Neural progenitor cell (in vitro differentiated cells): ENCODE data around the gene TEX26.

Source experiments
- EZH2 ChIP-seq: fragments of 200-600 bp; sonication (generic); IDR thresholded peaks from 2 replicates; pipeline ENCODE4 v1.6.1; 2017; ENCODE audit warnings: antibody characterized with exemption, mild to moderate bottlenecking, moderate library complexity
- EZH2phosphoT487 ChIP-seq: fragments of 200-600 bp; sonication (generic); IDR thresholded peaks from 2 replicates; pipeline ENCODE4 v1.6.1; 2017; ENCODE audit warnings: antibody characterized with exemption
- TF ChIP-seq, protein P1 (sequence below): fragments of 200-600 bp; sonication (generic); IDR thresholded peaks from 2 replicates; pipeline ENCODE4 v1.5.1; 2017; ENCODE audit warnings: antibody characterized with exemption, mild to moderate bottlenecking

DNA sequence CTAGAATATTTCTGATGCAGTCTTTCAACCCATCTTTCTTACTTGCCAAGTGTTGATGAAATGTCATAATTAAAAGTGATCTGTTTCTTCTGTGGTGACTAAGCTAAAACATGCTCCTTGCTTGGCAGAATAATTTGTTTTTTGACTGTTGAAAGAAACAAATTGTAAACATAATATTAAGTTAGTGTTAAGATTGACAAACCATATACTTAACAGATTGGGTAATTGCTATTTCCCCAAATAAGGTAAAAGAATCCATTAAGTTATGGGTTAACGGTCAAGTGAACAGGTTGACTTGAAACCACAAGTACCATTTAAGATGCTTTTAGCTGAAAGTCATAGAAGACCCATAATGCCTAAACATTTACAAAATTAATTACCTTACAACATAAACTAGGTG lies 62.9 kb downstream of the TEX26 start:
- TF ChIP-seq EZH2 (no peak), EZH2phosphoT487 (no peak)
- TF ChIP-seq, protein P1, sequence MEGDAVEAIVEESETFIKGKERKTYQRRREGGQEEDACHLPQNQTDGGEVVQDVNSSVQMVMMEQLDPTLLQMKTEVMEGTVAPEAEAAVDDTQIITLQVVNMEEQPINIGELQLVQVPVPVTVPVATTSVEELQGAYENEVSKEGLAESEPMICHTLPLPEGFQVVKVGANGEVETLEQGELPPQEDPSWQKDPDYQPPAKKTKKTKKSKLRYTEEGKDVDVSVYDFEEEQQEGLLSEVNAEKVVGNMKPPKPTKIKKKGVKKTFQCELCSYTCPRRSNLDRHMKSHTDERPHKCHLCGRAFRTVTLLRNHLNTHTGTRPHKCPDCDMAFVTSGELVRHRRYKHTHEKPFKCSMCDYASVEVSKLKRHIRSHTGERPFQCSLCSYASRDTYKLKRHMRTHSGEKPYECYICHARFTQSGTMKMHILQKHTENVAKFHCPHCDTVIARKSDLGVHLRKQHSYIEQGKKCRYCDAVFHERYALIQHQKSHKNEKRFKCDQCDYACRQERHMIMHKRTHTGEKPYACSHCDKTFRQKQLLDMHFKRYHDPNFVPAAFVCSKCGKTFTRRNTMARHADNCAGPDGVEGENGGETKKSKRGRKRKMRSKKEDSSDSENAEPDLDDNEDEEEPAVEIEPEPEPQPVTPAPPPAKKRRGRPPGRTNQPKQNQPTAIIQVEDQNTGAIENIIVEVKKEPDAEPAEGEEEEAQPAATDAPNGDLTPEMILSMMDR, result no peak
